HCT116 (cell line): ENCODE measurements around the gene CREBL2. TPM values are rescaled to one million over a fixed set of nuclear protein-coding genes. Genes with fewer than 3 reads are reported as not detected.

Source experiments
- ATAC-seq: fragments of 200-7000 bp; cut with Tn5 transposase; 2 replicates; pipeline ENCODE4 v1.9.1; 2020; ENCODE audit warnings: mild to moderate bottlenecking, moderate library complexity
- BruUV-seq: library from RNA; stranded (reverse); fragments of 400-500 nt; replicated peaks from 2 replicates; lab custom pipeline; 2021; lab: Mats Ljungman, UMichigan
- CTCF ChIA-PET: fragments of 300-600 bp; sonication (Branson Sonifier 250); formaldehyde crosslinking; loops from one replicate; lab custom pipeline; 2021; ENCODE audit warnings: antibody characterized with exemption; lab: Charles Lee
- POLR2A ChIA-PET: fragments of 300-600, 350-600 bp; sonication (Branson Sonifier 250); formaldehyde crosslinking; loops from one replicate; lab custom pipeline; 2021; ENCODE audit warnings: antibody characterized with exemption; lab: Charles Lee
- RAD21 ChIA-PET, 2 experiments: fragments of 300-600 bp; sonication (Branson Sonifier 250); formaldehyde crosslinking; loops; one replicate each; lab custom pipeline; 2023; ENCODE audit warnings: low total read pairs in 2 of 2; ENCODE audit not compliant: uncharacterized antibody in 2 of 2, unreplicated experiment in 2 of 2, low non-redundant PET in 1 of 2; lab: Charles Lee
- DNase-seq: peaks from one replicate; pipeline ENCODE4 v3.0.0-alpha.2; 2010; ENCODE audit warnings: low read depth, low spot score
- H2AFZ ChIP-seq: fragments of 200-600 bp; shearing (Covaris generic), sonication (generic); 2 replicates; pipeline ENCODE4 v1.6.1; 2017; ENCODE audit warnings: low read depth, mixed run types, mixed read lengths, antibody characterized with exemption, low read length; ENCODE audit not compliant: poor library complexity, severe bottlenecking
- H3K27ac ChIP-seq: 2 replicates; pipeline ENCODE4 v1.5.1; 2012; ENCODE audit warnings: low read depth, low read length
- H3K27me3 ChIP-seq: fragments of 200-600 bp; sonication (generic); 2 replicates; pipeline ENCODE4 v1.6.1; 2016; ENCODE audit warnings: mixed run types, low read length, mixed read lengths; ENCODE audit not compliant: insufficient read depth
- H3K36me3 ChIP-seq, 2 experiments: fragments of 200-500 bp in 1 of 2; fragments of 200-600 bp in 1 of 2; sonication (Bioruptor generic) in 1 of 2; sonication (generic) in 1 of 2; 2 replicates each; pipeline versions ENCODE4 v1.5.1 to v1.6.1; 2014 to 2016; ENCODE audit warnings: low read length in 2 of 2, inconsistent platforms in 1 of 2, mixed read lengths in 1 of 2, mixed run types in 1 of 2; ENCODE audit not compliant: insufficient read depth in 2 of 2, control insufficient read depth in 1 of 2
- H3K4me1 ChIP-seq, 2 experiments: fragments of 200-600 bp in 1 of 2; sonication (generic) in 1 of 2; 2 replicates each; pipeline versions ENCODE4 v1.5.1 to v1.6.1; 2012 to 2017; ENCODE audit warnings: low read length in 2 of 2, inconsistent platforms in 1 of 2, mild to moderate bottlenecking in 1 of 2, mixed read lengths in 1 of 2, mixed run types in 1 of 2, moderate library complexity in 1 of 2; ENCODE audit not compliant: insufficient read depth in 2 of 2, control insufficient read depth in 1 of 2
- H3K4me2 ChIP-seq: fragments of 200-600 bp; sonication (generic); 2 replicates; pipeline ENCODE4 v1.6.1; 2017; ENCODE audit warnings: mixed run types, low read length, mixed read lengths
- H3K4me3 ChIP-seq, 2 experiments: fragments of 200-600 bp in 1 of 2; sonication (generic) in 1 of 2; replicated peaks in 1 of 2; 2 replicates each; pipeline ENCODE4 v1.5.1; 2011 to 2016; ENCODE audit warnings: low read length in 2 of 2, control low read depth in 1 of 2, low read depth in 1 of 2, mild to moderate bottlenecking in 1 of 2, mixed read lengths in 1 of 2, mixed run types in 1 of 2
- H3K79me2 ChIP-seq: fragments of 200-600 bp; sonication (generic); 2 replicates; pipeline ENCODE4 v1.6.1; 2017; ENCODE audit warnings: mild to moderate bottlenecking, mixed run types, low read length, moderate library complexity, mixed read lengths; ENCODE audit not compliant: insufficient read depth
- H3K9ac ChIP-seq: fragments of 200-600 bp; sonication (generic); 2 replicates; pipeline ENCODE4 v1.6.1; 2016; ENCODE audit warnings: low read length, mixed read lengths
- H3K9me2 ChIP-seq: fragments of 200-600 bp; sonication (generic), shearing (Covaris generic); 2 replicates; pipeline ENCODE4 v1.6.1; 2017; ENCODE audit warnings: mixed run types, mild to moderate bottlenecking, moderate library complexity; ENCODE audit not compliant: insufficient read depth
- H3K9me3 ChIP-seq, 2 experiments: fragments of 200-500 bp in 1 of 2; fragments of 200-600 bp in 1 of 2; sonication (Bioruptor generic) in 1 of 2; sonication (generic) in 1 of 2; 2 replicates each; pipeline ENCODE4 v1.6.1; 2014 to 2017; ENCODE audit warnings: low read length in 2 of 2, mixed read lengths in 2 of 2, inconsistent platforms in 1 of 2, low read depth in 1 of 2, mild to moderate bottlenecking in 1 of 2, mixed run types in 1 of 2, moderate library complexity in 1 of 2; ENCODE audit not compliant: control insufficient read depth in 1 of 2, insufficient read depth in 1 of 2
- H4K20me1 ChIP-seq: fragments of 200-600 bp; sonication (generic), shearing (Covaris generic); 2 replicates; pipeline ENCODE4 v1.6.1; 2017; ENCODE audit warnings: mixed run types, mild to moderate bottlenecking, moderate library complexity; ENCODE audit not compliant: insufficient read depth
- CEBPB ChIP-seq: IDR thresholded peaks from 2 replicates; pipeline ENCODE4 v1.6.1; 2012; ENCODE audit warnings: low read depth
- CTCF ChIP-seq, 3 experiments: fragments of 200-600 bp in 1 of 3; sonication (generic) in 1 of 3; IDR thresholded peaks in 2 of 3; conservative IDR thresholded peaks in 1 of 3; 2 replicates each; pipeline ENCODE4 v1.5.1; 2012 to 2017; ENCODE audit warnings: low read depth in 2 of 3, low read length in 2 of 3, antibody characterized with exemption in 1 of 3, borderline replicate concordance in 1 of 3, control low read depth in 1 of 3, mild to moderate bottlenecking in 1 of 3, mixed read lengths in 1 of 3, mixed run types in 1 of 3, moderate library complexity in 1 of 3; ENCODE audit not compliant: insufficient read depth in 1 of 3
- FOSL1 ChIP-seq: IDR thresholded peaks from 2 replicates; pipeline ENCODE4 v1.6.1; 2012; ENCODE audit warnings: low read depth
- SP1 ChIP-seq: IDR thresholded peaks from 2 replicates; pipeline ENCODE4 v1.6.1; 2012; ENCODE audit warnings: low read depth
- ZBTB33 ChIP-seq: IDR thresholded peaks from 2 replicates; pipeline ENCODE4 v1.6.1; 2011; ENCODE audit warnings: mild to moderate bottlenecking, low read length, moderate library complexity; ENCODE audit not compliant: insufficient replicate concordance; ENCODE audit errors: extremely low read depth
- ZNF274 ChIP-seq: fragments of 200-500 bp; sonication (Bioruptor generic); IDR thresholded peaks from 2 replicates; pipeline ENCODE4 v1.6.1; 2014; ENCODE audit warnings: mild to moderate bottlenecking, low read depth, low read length, inconsistent platforms
- intact Hi-C: fragments of 100-400 bp; cut with micrococcal nuclease; formaldehyde crosslinking; loops from 2 replicates; pipeline ENCODE4 v1.10.0; 2022
- total RNA-seq: library from RNA; stranded (reverse); gene quantifications from one replicate; pipeline ENCODE4 v1.2.1, GENCODE V29; 2021; ENCODE audit not compliant: unreplicated experiment

CREBL2 gene
- total RNA-seq, 1 experiment from 2014 or later: 11.3 TPM

- H3K9ac ChIP-seq: no peak overlapping the region
- no peaks in the 10 kb centered on the region for H3K36me3 ChIP-seq
- H3K27ac ChIP-seq: no peak overlapping the region
- H3K9me2 ChIP-seq: no peaks in the 10 kb centered on the region
- no peak overlapping the region for H3K4me2 ChIP-seq
- no peak for TF ChIP-seq CEBPB
- TF ChIP-seq ZNF274: no peak
- no peak for TF ChIP-seq CTCF (IDR thresholded peaks at IDR 0.05 in 2 of 3, conservative IDR thresholded peaks at IDR 0.05 in 1 of 3; ENCODE audit: borderline replicate concordance in 1 of 3, insufficient read depth in 1 of 3, low read depth in 2 of 3, low read length in 2 of 3)
- TF ChIP-seq ZBTB33: no peak
- no peak for TF ChIP-seq FOSL1
- TF ChIP-seq SP1: no peak
- no peaks in the 10 kb centered on the region for H3K9me3 ChIP-seq
- H3K4me1 ChIP-seq: no peaks in the 10 kb centered on the region
- H3K79me2 ChIP-seq: no peaks in the 10 kb centered on the region
- no peak for ATAC-seq
- H2AFZ ChIP-seq: no peak overlapping the region
- CTCF ChIA-PET: no interaction called here
- intact Hi-C loops: no loop called here
- BruUV-seq: no TSS peak
- no peaks in the 10 kb centered on the region for H4K20me1 ChIP-seq
- H3K27me3 ChIP-seq: no peaks in the 10 kb centered on the region
- RAD21 ChIA-PET: no interaction called here
- no peak overlapping the region for H3K4me3 ChIP-seq
- DNase-seq: no peak
- POLR2A ChIA-PET: no interaction called here
Observed at GRCh38 chr12:12663644-12664294, 52.1 kb downstream of the CREBL2 start.
